ENCODE measurements around the gene VARS1.

DNA sequence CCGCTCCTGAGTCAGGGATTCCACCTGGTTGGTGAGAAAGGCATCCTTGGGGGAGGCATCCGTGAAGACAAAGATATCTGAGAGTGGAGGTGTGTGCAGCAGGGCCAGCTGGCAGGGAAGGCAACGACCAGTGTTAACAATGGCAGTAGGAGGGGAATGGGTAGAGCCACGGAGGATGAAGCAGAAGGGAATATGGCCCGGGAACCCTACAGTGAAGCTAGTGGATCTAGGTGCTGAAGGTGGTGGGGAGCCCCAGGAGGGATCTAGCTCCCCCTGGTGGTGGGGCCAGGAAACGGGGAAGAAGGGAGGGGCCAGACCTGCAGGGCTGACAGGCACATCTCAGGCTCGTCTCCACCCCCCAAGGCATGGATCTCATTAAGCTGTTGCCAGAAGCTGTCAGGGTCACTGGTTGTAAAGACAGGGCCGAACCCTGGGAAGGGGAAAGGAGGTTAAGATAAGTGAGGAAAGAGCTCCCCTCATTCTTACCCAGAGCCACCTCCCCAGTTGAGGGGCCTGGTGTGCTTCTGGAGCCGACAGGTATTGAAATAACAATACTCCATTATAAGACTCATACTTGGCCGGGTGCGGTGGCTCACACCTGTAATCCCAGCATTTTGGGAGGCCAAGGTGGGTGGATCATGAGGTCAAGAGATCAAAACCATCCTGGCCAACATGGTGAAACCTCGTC is 25.7 kb downstream of the VARS1 start:
- TF ChIP-seq, protein P1, sequence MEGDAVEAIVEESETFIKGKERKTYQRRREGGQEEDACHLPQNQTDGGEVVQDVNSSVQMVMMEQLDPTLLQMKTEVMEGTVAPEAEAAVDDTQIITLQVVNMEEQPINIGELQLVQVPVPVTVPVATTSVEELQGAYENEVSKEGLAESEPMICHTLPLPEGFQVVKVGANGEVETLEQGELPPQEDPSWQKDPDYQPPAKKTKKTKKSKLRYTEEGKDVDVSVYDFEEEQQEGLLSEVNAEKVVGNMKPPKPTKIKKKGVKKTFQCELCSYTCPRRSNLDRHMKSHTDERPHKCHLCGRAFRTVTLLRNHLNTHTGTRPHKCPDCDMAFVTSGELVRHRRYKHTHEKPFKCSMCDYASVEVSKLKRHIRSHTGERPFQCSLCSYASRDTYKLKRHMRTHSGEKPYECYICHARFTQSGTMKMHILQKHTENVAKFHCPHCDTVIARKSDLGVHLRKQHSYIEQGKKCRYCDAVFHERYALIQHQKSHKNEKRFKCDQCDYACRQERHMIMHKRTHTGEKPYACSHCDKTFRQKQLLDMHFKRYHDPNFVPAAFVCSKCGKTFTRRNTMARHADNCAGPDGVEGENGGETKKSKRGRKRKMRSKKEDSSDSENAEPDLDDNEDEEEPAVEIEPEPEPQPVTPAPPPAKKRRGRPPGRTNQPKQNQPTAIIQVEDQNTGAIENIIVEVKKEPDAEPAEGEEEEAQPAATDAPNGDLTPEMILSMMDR (IDR thresholded peaks at IDR 0.05), result peak; percentile 55 to 82 (median 75)
- TF ChIP-seq POLR2A (IDR thresholded peaks at IDR 0.05) (no peak), POLR2AphosphoS5 (IDR thresholded peaks at IDR 0.05) (peak; percentile 48)

Measured in prostate gland (tissue), 2 donors.